ENCODE results near the gene SULT2A1. TPM values are rescaled to one million over a fixed set of nuclear protein-coding genes. Genes with fewer than 3 reads are reported as not detected.

SULT2A1 gene
- total RNA-seq, 2 experiments from 2014 or later: not detected

DNA sequence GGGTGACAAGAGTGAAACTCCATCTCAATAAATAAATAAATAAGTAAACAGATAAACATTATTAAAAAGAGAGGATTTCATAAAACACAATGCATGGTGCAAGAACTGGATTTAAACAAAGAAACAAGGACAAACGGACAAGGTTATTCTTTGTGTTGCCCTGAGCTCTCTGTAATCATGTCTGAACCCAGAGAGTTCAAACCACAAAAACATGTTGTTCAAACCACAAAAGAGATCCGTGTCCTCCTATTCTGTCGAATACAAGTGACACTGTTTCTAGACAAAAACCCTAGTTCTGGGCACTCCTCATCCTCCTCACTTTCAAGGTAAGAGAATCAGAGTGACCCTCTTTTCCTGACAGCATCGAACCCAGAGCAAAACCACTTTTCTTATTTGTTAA lies 31.7 kb downstream of the SULT2A1 start:
- H3K27ac ChIP-seq (ENCODE audit: low read depth, low read length, poor library complexity, severe bottlenecking): no peak overlapping the region
- no peaks in the 10 kb centered on the region for H3K79me2 ChIP-seq (ENCODE audit: insufficient read depth, low read depth, low read length)
- ChIA-PET POLR2A (no interaction called here), CTCF (ENCODE audit: unreplicated experiment) (no interaction called here)
- intact Hi-C loops (cut with micrococcal nuclease; ENCODE audit: unreplicated experiment): no loop called here
- no peaks in the 10 kb centered on the region for H4K20me1 ChIP-seq (ENCODE audit: insufficient read depth, low read length)
- no peaks in the 10 kb centered on the region for H3K4me1 ChIP-seq (ENCODE audit: insufficient read depth, low read length, poor library complexity, severe bottlenecking)
- DNase-seq (ENCODE audit: low spot score): no peak
- no peaks in the 10 kb centered on the region for H3K36me3 ChIP-seq (ENCODE audit: insufficient read depth, low read length)
- TF ChIP-seq, protein P1, sequence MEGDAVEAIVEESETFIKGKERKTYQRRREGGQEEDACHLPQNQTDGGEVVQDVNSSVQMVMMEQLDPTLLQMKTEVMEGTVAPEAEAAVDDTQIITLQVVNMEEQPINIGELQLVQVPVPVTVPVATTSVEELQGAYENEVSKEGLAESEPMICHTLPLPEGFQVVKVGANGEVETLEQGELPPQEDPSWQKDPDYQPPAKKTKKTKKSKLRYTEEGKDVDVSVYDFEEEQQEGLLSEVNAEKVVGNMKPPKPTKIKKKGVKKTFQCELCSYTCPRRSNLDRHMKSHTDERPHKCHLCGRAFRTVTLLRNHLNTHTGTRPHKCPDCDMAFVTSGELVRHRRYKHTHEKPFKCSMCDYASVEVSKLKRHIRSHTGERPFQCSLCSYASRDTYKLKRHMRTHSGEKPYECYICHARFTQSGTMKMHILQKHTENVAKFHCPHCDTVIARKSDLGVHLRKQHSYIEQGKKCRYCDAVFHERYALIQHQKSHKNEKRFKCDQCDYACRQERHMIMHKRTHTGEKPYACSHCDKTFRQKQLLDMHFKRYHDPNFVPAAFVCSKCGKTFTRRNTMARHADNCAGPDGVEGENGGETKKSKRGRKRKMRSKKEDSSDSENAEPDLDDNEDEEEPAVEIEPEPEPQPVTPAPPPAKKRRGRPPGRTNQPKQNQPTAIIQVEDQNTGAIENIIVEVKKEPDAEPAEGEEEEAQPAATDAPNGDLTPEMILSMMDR (conservative IDR thresholded peaks at IDR 0.05; ENCODE audit: low read length): no peak
- TF ChIP-seq EZH2phosphoT487 (IDR thresholded peaks at IDR 0.05; ENCODE audit: borderline replicate concordance, low read depth, low read length): no peak
- H3K9me2 ChIP-seq (ENCODE audit: insufficient read depth, low read length): no peaks in the 10 kb centered on the region
- no peak overlapping the region for H3K4me2 ChIP-seq (ENCODE audit: low read length)
- no TSS peak for BruUV-seq (replicated peaks)
- no peak overlapping the region for H2AFZ ChIP-seq (ENCODE audit: low read length)
- H3K4me3 ChIP-seq (ENCODE audit: low read depth, low read length, poor library complexity, severe bottlenecking): no peak overlapping the region
- no peaks in the 10 kb centered on the region for H3K9me3 ChIP-seq (ENCODE audit: low read length)

DNA sequence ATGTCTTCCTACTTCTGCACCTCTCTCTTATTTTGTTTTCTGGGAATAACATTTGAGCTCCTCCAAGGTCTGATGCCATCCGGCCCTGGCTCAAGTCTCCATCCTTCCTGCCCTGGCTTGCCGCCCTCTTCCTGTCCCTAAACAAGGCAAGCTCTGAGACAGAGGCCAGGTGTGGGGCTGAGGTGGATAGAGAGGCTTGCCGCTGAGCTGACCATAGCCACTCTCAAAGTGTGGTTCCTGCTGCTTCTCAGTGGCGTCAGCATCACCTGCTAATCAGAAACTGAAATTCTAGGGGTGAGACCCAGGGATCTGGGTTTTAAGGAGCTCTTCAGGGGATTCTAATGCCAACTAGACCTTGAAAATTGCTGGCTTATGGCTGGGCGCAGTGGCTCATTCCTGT lies 33.1 kb downstream of the SULT2A1 start:
- POLR2A ChIA-PET: no interaction called here
- H3K4me3 ChIP-seq (ENCODE audit: low read depth, low read length, poor library complexity, severe bottlenecking): no peak overlapping the region
- H3K4me1 ChIP-seq (ENCODE audit: insufficient read depth, low read length, poor library complexity, severe bottlenecking): no peaks in the 10 kb centered on the region
- no peak overlapping the region for H3K4me2 ChIP-seq (ENCODE audit: low read length)
- no peak overlapping the region for H3K27ac ChIP-seq (ENCODE audit: low read depth, low read length, poor library complexity, severe bottlenecking)
- intact Hi-C loops (cut with micrococcal nuclease; ENCODE audit: unreplicated experiment): no loop called here
- no peaks in the 10 kb centered on the region for H3K79me2 ChIP-seq (ENCODE audit: insufficient read depth, low read depth, low read length)
- H3K9me2 ChIP-seq (ENCODE audit: insufficient read depth, low read length): no peaks in the 10 kb centered on the region
- no peaks in the 10 kb centered on the region for H3K36me3 ChIP-seq (ENCODE audit: insufficient read depth, low read length)
- no peaks in the 10 kb centered on the region for H3K9me3 ChIP-seq (ENCODE audit: low read length)
- no TSS peak for BruUV-seq (replicated peaks)
- no peak for TF ChIP-seq EZH2phosphoT487 (IDR thresholded peaks at IDR 0.05; ENCODE audit: borderline replicate concordance, low read depth, low read length)
- TF ChIP-seq, protein P1 (conservative IDR thresholded peaks at IDR 0.05; ENCODE audit: low read length): no peak
- H4K20me1 ChIP-seq (ENCODE audit: insufficient read depth, low read length): no peaks in the 10 kb centered on the region
- CTCF ChIA-PET (ENCODE audit: unreplicated experiment): no interaction called here
- no peak overlapping the region for H2AFZ ChIP-seq (ENCODE audit: low read length)
- no peak for DNase-seq (ENCODE audit: low spot score)

DNA sequence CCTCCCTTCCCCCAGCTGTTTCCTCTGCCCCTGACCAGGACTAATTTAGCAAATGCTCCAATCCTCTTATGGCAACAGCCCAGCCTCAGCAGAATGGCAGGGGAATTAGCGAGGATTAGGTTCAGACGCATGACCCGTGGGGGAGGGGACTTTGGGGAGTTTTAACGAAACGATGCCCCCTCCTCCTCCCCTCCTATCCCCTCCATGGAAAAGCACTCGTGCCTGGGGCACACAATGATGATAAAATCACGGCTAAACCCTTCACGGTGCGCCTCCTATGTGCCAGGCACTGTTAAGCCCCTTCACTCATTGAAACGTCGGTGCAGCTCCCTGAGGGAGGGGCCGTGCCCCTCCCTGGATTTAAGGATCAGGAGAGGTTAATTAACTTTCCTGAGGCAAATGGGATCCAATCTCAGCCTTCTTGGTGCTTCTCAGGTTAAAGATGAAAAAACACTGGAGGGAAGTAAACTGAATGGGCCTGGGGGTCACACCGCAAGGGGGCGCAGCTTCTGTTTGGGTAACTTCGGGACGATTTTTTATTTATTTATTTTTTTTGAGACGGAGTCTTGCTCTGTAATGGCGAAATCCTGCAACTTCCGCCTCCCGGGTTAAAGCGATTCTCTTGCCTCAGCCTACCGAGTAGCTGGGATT lies 37.2 kb downstream of the SULT2A1 start:
- Histone ChIP-seq H4K20me1 (ENCODE audit: insufficient read depth, low read length) (no peaks in the 10 kb centered on the region), H3K27ac (ENCODE audit: low read depth, low read length, poor library complexity, severe bottlenecking) (no peak overlapping the region), H2AFZ (ENCODE audit: low read length) (no peak overlapping the region), H3K9me3 (ENCODE audit: low read length) (no peaks in the 10 kb centered on the region), H3K36me3 (ENCODE audit: insufficient read depth, low read length) (no peaks in the 10 kb centered on the region), H3K4me2 (ENCODE audit: low read length) (no peak overlapping the region), H3K9me2 (ENCODE audit: insufficient read depth, low read length) (no peaks in the 10 kb centered on the region), H3K4me3 (ENCODE audit: low read depth, low read length, poor library complexity, severe bottlenecking) (no peak overlapping the region), H3K79me2 (ENCODE audit: insufficient read depth, low read depth, low read length) (no peaks in the 10 kb centered on the region), H3K4me1 (ENCODE audit: insufficient read depth, low read length, poor library complexity, severe bottlenecking) (no peaks in the 10 kb centered on the region)
- TF ChIP-seq, protein P1 (conservative IDR thresholded peaks at IDR 0.05; ENCODE audit: low read length): peak; percentile 61
- TF ChIP-seq EZH2phosphoT487 (IDR thresholded peaks at IDR 0.05; ENCODE audit: borderline replicate concordance, low read depth, low read length): no peak
- ChIA-PET CTCF (ENCODE audit: unreplicated experiment) (no interaction called here), POLR2A (no interaction called here)
- intact Hi-C loops (cut with micrococcal nuclease; ENCODE audit: unreplicated experiment): no loop called here
- no peak for DNase-seq (ENCODE audit: low spot score)
- BruUV-seq (replicated peaks): no TSS peak
